PC-9 (cell line): ENCODE data around the gene LBX2.
A peak's percentile ranks its signal among the peaks of the same experiment; 100 is the strongest.

Experiments
- EZH2 ChIP-seq: fragments of 200-600 bp; sonication (generic); IDR thresholded peaks from 2 replicates; pipeline ENCODE4 v1.8.0; 2017; ENCODE audit warnings: antibody characterized with exemption, low read depth
- TF ChIP-seq, protein P1 (sequence below): fragments of 200-600 bp; sonication (generic); conservative IDR thresholded peaks from 2 replicates; pipeline ENCODE4 v1.6.1; 2017; ENCODE audit warnings: mixed run types, antibody characterized with exemption, mild to moderate bottlenecking, moderate library complexity

GRCh38 chr2:74482801-74483674, 16.4 kb downstream of the LBX2 start, which contains the start of the genes CCDC142 and TTC31:
- TF ChIP-seq, protein P1, sequence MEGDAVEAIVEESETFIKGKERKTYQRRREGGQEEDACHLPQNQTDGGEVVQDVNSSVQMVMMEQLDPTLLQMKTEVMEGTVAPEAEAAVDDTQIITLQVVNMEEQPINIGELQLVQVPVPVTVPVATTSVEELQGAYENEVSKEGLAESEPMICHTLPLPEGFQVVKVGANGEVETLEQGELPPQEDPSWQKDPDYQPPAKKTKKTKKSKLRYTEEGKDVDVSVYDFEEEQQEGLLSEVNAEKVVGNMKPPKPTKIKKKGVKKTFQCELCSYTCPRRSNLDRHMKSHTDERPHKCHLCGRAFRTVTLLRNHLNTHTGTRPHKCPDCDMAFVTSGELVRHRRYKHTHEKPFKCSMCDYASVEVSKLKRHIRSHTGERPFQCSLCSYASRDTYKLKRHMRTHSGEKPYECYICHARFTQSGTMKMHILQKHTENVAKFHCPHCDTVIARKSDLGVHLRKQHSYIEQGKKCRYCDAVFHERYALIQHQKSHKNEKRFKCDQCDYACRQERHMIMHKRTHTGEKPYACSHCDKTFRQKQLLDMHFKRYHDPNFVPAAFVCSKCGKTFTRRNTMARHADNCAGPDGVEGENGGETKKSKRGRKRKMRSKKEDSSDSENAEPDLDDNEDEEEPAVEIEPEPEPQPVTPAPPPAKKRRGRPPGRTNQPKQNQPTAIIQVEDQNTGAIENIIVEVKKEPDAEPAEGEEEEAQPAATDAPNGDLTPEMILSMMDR: peak; percentile 91
- TF ChIP-seq EZH2: no peak
